MCF 10A (cell line): ENCODE measurements around the gene LY6G6C. TPM values are rescaled to one million over a fixed set of nuclear protein-coding genes. Genes with fewer than 3 reads are reported as not detected.

Experiments used
- BruUV-seq: library from RNA; stranded (reverse); fragments of 400-500 nt; replicated peaks from 2 replicates; lab custom pipeline; 2021; lab: Mats Ljungman, UMichigan
- CTCF ChIA-PET: fragments of 300-600 bp; sonication (Branson Sonifier 250); formaldehyde crosslinking; extraction: SDS; loops from one replicate; lab custom pipeline; 2021; ENCODE audit warnings: antibody characterized with exemption, inconsistent platforms; lab: Yijun Ruan, JAX
- POLR2A ChIA-PET: fragments of 300-600, 350-650 bp; sonication (Branson Sonifier 250); formaldehyde crosslinking; extraction: SDS; loops from one replicate; lab custom pipeline; 2020; ENCODE audit warnings: antibody characterized with exemption, inconsistent platforms; lab: Yijun Ruan, JAX
- DNase-seq: peaks from one replicate; pipeline ENCODE4 v3.0.0-alpha.2; 2018; ENCODE audit not compliant: unreplicated experiment
- H3K27ac Mint-ChIP-seq: one replicate; pipeline ENCODE4 v1.8.0; 2022; ENCODE audit warnings: mild to moderate bottlenecking, low read depth, mixed read lengths; ENCODE audit not compliant: unreplicated experiment
- H3K27me3 Mint-ChIP-seq: one replicate; pipeline ENCODE4 v1.8.0; 2022; ENCODE audit warnings: mixed read lengths; ENCODE audit not compliant: insufficient read depth, unreplicated experiment
- H3K36me3 Mint-ChIP-seq: one replicate; pipeline ENCODE4 v1.8.0; 2022; ENCODE audit warnings: mild to moderate bottlenecking, moderate library complexity, mixed read lengths; ENCODE audit not compliant: insufficient read depth, unreplicated experiment
- H3K4me1 Mint-ChIP-seq: one replicate; pipeline ENCODE4 v1.8.0; 2022; ENCODE audit warnings: mixed read lengths; ENCODE audit not compliant: insufficient read depth, unreplicated experiment
- H3K4me3 Mint-ChIP-seq: one replicate; pipeline ENCODE4 v1.8.0; 2022; ENCODE audit warnings: mild to moderate bottlenecking, moderate library complexity, mixed read lengths; ENCODE audit not compliant: unreplicated experiment
- H3K9me3 Mint-ChIP-seq: one replicate; pipeline ENCODE4 v1.8.0; 2022; ENCODE audit warnings: mixed read lengths; ENCODE audit not compliant: unreplicated experiment
- intact Hi-C: fragments of 100-400 bp; cut with micrococcal nuclease; formaldehyde crosslinking; loops from 2 replicates; pipeline ENCODE4 v1.14.1; 2022
- total RNA-seq: library from RNA; stranded (reverse); gene quantifications from 2 replicates; pipeline ENCODE4 v1.2.3, GENCODE V29; 2022
- TF ChIP-seq, protein P1 (sequence below): fragments of 200-600 bp; IDR thresholded peaks from one replicate; pipeline ENCODE4 v1.8.0; 2022; ENCODE audit warnings: antibody characterized with exemption, mild to moderate bottlenecking; ENCODE audit not compliant: unreplicated experiment

Gene LY6G6C
- total RNA-seq, 1 experiment from 2014 or later, result not detected

DNA sequence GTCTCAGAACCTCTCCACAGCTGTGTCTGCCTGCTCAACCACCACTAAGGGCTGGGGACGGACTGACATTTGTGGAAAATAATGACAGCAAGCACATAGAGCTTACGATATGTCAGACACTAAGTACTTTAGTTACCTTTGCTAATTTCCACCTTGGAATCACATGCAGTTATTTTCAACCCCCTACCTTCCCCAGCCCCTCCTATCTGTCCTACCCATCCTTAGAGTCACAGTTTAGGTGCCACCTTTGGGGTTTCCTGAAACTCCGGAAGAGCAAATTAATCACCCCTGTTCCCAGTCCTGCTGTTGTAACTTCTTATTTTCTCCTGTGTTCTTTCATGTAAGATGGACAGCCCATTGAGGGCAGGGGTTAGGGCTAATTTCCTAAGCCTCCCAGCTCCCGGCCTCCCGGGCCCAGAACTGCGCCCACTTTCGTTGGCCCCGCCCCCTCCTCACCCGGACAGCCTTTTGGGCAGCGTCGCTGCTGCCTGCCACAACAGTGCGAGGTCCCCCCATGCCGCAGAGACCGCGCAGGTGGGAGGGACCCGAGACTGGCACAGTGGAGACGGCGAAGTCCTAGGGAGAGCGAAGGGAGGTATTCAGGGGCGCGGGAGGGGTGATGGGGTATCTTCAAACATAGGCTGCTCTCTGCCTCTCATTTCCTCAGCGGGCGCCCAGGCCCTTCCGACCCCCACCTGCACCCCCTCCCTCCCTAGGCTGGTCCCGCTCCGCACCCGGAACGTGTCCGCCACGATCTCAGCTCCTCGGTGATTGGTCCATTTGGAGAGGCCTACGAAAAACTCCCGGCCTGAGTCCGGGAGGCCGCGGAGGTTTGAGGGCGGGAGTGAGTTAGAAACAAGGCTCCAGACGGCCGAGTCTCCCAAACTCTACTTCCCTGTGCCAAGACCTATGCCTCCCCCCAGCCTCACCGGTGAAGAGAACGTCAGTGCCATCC, 6.4 kb upstream of the LY6G6C start:
- ChIA-PET CTCF (interaction anchor here (0.6 to 2.3 kb wide), 8 partner anchors 11 to 986 kb away, joined by 4 to 7 read pairs (median 6); partner anchors contain the start of gene HSPA1B), POLR2A (interaction anchor here (1.1 to 11.8 kb wide), 6 partner anchors 12 to 103 kb away, joined by 3 to 95 read pairs (median 12); partner anchors contain the start of genes HSPA1B, LSM2, LY6G6D and MSH5)
- intact Hi-C loops, result loop anchor here (2.0 kb wide), 4 partner anchors 41 to 103 kb away; partner anchors contain the start of genes LY6G5C and VARS1
- TF ChIP-seq, protein P1, sequence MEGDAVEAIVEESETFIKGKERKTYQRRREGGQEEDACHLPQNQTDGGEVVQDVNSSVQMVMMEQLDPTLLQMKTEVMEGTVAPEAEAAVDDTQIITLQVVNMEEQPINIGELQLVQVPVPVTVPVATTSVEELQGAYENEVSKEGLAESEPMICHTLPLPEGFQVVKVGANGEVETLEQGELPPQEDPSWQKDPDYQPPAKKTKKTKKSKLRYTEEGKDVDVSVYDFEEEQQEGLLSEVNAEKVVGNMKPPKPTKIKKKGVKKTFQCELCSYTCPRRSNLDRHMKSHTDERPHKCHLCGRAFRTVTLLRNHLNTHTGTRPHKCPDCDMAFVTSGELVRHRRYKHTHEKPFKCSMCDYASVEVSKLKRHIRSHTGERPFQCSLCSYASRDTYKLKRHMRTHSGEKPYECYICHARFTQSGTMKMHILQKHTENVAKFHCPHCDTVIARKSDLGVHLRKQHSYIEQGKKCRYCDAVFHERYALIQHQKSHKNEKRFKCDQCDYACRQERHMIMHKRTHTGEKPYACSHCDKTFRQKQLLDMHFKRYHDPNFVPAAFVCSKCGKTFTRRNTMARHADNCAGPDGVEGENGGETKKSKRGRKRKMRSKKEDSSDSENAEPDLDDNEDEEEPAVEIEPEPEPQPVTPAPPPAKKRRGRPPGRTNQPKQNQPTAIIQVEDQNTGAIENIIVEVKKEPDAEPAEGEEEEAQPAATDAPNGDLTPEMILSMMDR, result no peak
- no TSS peak for BruUV-seq
- H3K9me3 Mint-ChIP-seq, result no peaks in the 10 kb centered on the region
- no peak overlapping the region for H3K4me3 Mint-ChIP-seq
- H3K27ac Mint-ChIP-seq, result no peak overlapping the region
- no peak for DNase-seq
- no peaks in the 10 kb centered on the region for H3K27me3 Mint-ChIP-seq
- peaks cover 28% of the 10 kb centered on the region for H3K36me3 Mint-ChIP-seq
- peaks cover 7% of the 10 kb centered on the region for H3K4me1 Mint-ChIP-seq

DNA sequence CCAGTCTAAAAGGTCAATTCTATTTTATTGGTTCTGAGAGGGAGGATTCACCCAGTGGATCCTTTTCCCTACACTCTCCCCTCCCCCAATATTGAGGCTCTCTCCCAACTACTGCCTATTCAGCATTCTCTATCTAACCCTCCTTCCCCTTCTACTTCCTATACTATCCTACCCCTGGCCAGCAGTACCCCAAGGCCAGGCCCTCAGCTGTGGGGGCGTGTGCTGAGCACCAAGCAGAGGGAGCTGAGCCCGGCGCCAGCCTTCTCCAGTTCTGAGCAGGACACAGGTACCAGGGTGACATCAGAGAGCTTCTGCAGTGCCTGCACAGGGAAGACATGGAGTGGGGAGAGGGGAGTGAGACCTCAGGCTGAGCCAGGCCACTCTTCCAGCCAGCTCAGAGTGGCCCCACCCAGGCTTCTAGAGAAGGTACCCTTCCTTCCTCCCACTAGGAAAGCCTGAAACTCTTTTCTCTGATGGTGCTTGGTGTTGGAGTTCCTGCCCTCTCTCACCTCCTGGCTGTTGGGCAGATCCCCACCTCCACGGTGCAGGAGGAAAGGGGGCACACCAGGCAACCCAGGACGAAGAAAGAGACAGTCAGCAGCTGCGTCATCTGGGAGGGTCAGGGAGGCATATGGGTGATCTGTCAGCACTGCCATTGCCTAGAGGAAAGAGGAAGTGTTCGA, 5.6 kb upstream of the LY6G6C start:
- Mint-ChIP-seq H3K27ac (no peak overlapping the region), H3K9me3 (no peaks in the 10 kb centered on the region), H3K4me3 (no peak overlapping the region), H3K36me3 (peaks cover 20% of the 10 kb centered on the region), H3K27me3 (no peaks in the 10 kb centered on the region), H3K4me1 (peaks cover 7% of the 10 kb centered on the region)
- BruUV-seq, result no TSS peak
- DNase-seq, result no peak
- intact Hi-C loops, result no loop called here
- TF ChIP-seq, protein P1, result no peak
- CTCF ChIA-PET, result interaction anchor here (0.5 to 2.3 kb wide), 5 partner anchors 10 to 1182 kb away, joined by 3 to 7 read pairs (median 5); no protein-coding TSS in a partner anchor
- POLR2A ChIA-PET, result interaction anchor here (0.7 to 11.8 kb wide), 3 partner anchors 9 to 99 kb away, joined by 3 to 95 read pairs (median 3); partner anchors contain the start of genes CLIC1, HSPA1B and MSH5

DNA sequence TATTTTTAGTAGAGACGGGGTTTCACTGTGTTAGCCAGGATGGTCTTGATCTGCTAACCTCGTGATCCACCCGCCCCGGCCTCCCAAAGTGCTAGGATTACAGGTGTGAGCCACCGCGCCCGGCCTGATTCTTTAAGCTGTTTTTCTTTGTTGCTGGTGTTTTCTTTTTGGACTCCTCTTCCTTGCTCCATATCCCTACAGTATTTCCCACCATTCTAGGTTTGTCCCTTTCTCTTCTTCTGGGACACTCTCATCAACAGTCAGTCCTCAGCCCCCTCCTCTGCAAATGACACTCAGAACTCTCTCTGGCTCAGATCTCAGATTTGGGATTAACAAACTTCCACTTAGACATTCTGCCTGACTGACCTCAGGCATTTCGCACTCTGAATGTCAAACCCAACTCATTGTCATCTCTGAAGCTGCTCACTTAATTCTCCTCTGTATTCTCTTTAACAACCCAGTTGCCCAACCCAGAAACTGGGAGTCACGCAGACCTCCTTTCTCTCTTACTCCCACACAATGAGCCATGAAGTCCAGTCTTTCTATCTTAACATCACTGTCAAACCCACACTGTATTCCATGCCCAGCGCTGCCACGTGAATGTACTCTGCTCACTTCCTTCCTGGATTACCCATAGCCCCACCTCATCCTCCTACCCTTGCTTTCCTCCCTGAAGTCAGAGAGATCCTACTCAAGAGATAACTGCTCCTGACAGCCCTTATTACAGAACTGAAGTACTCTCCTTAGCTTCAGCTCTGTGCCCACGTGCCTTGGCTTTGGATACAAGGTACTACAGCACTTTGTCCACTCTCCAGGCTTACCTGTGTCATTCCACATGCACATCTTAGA, 4.2 kb upstream of the LY6G6C start:
- POLR2A ChIA-PET, result interaction anchor here (0.6 to 2.1 kb wide), 3 partner anchors 11 to 48 kb away, joined by 3 to 7 read pairs (median 3); partner anchors contain the start of gene CLIC1
- Mint-ChIP-seq H3K4me1 (peaks cover 7% of the 10 kb centered on the region), H3K36me3 (peaks cover 6% of the 10 kb centered on the region), H3K9me3 (no peaks in the 10 kb centered on the region), H3K4me3 (no peak overlapping the region), H3K27me3 (no peaks in the 10 kb centered on the region), H3K27ac (no peak overlapping the region)
- no peak for DNase-seq
- TF ChIP-seq, protein P1, result no peak
- CTCF ChIA-PET, result interaction anchor here (0.6 to 1.2 kb wide), 2 partner anchors 45 to 1022 kb away, joined by 3 read pairs; no protein-coding TSS in a partner anchor
- no TSS peak for BruUV-seq
- intact Hi-C loops, result no loop called here
